NCI-H526 (cell line): ENCODE results near the gene UBQLN4.
"Not testable (repeated sequence)": the region's sequence is repeated elsewhere in the genome, so short reads cannot be mapped to it uniquely, and the experiment has no call there.

Experiments
- DNase-seq, 2 experiments: peaks; one replicate each; lab custom pipeline; 2025; lab: John Stamatoyannopoulos, UW

The UBQLN4 gene

GRCh38 chr1:156081180-156081916 is 27.8 kb upstream of the UBQLN4 start:
- DNase-seq = peak in 1 of 2 experiments; percentile 76

DNA sequence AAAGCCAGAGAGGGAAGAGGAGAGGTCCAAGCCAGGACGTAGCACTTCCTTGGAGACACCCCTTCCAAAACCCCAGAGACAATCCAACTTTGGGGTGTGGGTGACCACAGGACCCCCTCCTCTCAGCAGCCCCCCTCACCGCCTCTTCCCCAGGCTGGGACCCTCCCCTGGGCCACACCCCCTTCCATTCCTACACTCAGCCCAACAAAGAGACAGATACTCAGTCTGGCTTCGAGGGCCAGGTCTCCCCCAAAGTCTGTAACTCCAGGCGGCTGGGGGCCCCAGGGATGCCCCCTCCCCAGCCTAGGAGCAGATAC is 27.2 kb upstream of the UBQLN4 start:
- DNase-seq = no peak

- no peak for DNase-seq
Measured at GRCh38 chr1:156080241-156080862, 26.8 kb upstream of the UBQLN4 start.

- no peak for DNase-seq
Measured at GRCh38 chr1:156079762-156080161, 26.2 kb upstream of the UBQLN4 start.

GRCh38 chr1:156078728-156079127 is 25.1 kb upstream of the UBQLN4 start:
- DNase-seq = no peak

DNA sequence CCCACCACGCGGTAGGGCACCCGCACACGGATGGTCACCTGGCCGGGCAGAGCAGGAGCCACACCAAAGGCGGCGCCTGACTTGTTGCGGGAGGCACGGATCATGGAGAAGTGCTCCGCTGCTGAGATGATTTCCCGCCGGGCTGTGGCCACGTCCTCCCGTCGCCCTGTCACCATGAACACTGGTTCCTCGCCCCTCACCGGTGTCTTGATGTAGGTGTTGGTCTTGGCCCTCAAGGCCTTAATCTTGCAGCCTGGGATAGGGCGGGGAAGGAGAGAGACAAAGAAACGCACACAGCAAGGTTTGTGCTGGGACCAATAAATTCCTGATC is 23.8 kb upstream of the UBQLN4 start:
- no peak for DNase-seq

DNA sequence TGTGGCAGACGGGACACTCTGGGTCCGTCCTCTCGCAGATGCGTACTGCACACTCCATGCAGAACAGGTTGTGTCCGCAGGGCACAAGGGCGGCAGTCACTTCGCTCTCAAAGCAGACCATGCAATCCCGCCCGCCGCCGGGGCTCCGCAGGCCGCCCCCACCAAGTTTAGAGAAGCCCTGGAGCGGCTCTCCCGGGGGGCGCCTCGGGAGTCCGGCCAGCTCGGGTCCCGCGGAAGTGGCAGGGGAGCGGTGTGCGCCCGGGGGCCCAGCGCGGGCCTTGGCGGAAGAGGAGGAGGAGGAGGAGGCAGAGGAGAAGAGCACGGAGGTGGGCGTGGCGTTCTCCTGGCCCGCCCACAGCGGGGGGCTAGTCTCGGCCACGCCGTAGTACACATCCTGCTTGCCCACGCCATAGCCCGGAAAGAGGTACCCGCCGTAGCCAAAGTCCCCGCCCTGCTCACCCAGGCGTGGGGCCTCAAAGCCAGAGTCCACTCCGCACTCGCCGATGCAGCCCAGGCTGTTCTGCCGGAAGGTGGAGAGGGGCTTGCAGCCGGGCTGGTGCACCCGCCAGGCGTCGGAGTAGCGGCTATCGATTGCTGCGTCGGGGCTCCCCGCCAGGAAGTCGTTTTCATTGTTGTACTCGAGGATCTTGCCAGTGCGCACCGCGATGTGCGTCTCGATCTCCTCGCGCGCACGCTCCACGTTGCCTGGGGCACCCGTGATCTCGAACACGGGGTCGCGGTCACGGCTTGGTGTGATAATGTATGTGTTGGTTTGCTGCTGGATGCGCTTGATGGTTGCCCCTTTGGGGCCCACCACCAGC is 23.2 kb upstream of the UBQLN4 start:
- DNase-seq = no peak

DNA sequence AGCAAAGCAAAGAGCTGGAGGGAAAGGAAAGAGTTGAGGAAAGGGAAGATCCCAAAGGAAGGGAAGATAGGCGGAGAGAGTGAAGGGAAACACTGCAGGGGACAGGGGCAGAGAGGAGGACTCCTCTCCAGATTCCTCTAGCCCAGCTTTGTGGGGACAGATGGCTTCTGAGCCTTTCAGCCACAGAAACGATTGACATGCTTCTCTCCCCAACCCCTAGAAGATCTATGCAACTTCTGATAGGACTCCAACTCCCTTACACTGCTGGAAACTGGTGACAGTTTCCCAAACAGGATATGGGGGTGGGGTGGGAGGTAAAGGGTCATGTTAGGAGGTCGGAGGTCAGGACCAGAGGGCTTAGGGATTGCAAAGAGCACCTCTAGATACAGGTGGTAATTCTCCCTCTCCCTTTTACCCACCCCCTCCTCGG is 22.2 kb upstream of the UBQLN4 start:
- no peak for DNase-seq

GRCh38 chr1:156075162-156075561 is 21.6 kb upstream of the UBQLN4 start:
- DNase-seq = no peak

DNA sequence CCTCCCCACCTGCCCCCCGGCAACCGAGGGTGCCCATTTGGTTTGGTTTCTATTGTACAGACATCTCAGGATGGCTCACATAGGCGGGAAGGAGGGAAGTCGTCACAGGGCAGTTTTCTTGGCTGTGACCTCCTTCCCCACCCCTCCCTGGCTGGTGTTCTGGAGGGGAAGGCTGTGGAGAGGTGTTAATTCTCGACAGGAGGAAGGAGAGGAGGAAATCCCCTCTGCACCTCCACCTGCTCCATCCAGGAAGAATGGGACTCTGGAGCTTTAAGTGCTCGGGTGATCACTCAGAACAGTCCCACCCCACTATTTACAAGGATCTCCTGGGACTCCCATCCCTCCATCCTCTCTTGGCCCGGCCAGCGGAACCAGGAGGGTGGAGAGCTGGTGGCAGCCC is 21.1 kb upstream of the UBQLN4 start:
- no peak for DNase-seq

DNA sequence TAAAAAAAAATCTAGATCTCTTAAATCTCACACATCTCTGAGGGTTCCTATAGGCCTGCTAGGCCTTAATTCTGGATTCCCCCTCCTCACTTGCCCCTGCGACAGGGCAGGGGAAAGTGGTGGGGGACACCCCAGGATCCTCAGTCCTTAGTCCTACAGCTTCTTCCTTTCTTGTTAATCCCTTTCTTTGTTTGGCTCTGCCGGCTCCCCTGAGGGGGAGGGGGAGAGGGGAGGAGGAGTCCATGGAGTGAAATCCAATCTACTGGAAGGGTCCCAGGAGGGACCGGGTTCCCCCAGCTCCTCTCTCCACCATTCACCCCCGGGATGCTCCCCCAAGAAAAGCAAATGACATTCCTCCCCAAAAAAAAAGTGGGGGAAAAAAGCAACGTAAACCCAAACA is 20.1 kb upstream of the UBQLN4 start:
- no peak for DNase-seq

- no peak for DNase-seq
Measured at GRCh38 chr1:156073110-156073687, 19.6 kb upstream of the UBQLN4 start.

DNA sequence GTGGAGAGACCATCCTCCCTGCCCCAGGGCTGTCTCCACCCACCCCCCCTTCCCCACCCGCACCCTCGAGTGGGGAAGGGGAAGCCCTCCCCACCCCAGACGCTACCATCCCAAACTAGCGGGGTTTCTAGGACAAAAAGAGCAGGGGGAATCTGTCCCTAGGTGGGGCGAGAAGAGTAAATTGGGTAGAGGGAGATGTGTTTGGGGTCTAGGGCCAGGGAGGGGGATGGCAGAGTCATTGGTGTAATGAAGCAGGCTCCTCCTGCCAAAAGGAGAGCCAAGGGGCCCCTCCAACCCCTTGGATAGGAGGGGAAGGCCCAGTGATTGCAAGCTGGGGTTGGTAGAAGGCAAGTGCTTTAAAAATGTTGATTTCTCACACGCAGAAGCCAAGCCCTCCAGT is 18.7 kb upstream of the UBQLN4 start:
- DNase-seq = no peak

DNA sequence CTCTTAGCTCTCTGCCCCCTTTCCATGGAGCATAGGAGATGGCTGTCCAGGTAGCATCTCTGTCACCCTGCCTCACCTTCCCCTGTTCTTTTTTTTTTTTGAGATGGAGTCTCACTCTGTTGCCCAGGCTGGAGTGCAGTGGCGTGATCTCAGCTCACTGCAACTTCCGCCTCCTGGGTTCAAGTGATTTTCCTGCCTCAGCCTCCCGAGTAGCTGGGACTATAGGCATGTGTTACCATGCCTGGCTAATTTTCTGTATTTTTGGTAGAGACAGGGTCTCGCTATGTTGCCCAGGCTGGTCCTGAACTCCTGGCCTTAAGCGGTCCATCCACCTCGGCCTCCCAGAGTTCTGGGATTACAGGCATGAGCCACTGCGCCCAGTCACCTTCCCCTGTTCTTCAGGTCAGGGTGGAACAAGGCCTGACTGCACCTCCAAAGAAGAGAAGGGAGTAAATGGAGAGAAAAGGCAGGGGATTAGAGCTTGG is 17.8 kb upstream of the UBQLN4 start:
- not testable (repeated sequence) for DNase-seq

GRCh38 chr1:156070548-156070947 is 16.9 kb upstream of the UBQLN4 start:
- no peak for DNase-seq

- no peak for DNase-seq
Measured at GRCh38 chr1:156069490-156070455, 16.2 kb upstream of the UBQLN4 start.

DNA sequence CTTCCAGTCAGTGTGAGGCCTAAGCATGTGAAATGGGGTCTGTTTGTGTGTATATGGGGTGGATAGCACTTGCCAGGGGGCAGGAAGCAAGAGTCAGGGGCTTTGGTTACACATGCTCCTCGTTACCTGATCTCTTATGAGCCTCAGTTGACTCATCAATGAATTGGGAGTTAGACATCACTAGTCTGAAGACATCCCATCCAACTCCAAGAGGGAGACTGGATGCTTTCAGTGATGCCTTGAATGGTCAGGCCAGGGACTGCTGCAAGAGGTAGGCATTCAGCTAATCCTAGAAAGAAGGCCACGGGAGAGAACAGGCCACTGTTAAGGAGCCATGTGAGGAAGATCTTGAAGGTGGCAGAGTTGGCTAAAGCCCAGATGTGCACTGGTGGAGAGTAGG is 13.7 kb upstream of the UBQLN4 start:
- DNase-seq = no peak

DNA sequence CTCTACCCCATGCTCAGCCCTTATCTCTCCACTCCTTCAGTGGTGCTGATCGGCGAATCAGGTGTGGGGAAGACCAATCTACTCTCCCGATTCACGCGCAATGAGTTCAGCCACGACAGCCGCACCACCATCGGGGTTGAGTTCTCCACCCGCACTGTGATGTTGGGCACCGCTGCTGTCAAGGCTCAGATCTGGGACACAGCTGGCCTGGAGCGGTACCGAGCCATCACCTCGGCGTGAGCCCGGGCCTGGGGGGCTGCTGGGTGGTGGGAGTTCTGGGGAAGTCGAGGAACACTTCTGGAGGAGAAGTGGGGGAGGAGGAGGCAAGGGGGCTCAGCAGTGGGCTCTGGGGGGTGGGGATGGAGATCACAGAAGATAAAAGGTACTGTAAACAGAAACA is 12.3 kb upstream of the UBQLN4 start:
- DNase-seq = no peak

DNA sequence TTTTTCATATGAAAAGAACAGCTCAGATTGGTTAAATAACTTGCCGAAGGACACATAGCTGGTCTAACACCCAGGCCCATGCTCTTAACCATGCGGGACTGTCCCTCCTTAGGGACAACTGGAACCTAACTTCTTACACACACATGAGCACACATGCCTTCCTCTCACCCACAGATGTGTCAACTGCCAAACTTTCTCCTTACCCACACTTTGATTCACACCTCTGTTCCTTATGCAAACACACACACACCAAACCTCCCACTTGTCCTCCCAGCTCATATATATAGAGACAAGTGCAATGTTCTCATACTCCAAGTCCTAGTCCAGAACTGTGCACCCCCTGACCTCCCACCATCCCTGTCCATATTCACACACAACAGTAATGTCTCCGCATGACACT is 11.6 kb upstream of the UBQLN4 start:
- no peak for DNase-seq

GRCh38 chr1:156064615-156065014 is 11.0 kb upstream of the UBQLN4 start:
- DNase-seq = no peak

DNA sequence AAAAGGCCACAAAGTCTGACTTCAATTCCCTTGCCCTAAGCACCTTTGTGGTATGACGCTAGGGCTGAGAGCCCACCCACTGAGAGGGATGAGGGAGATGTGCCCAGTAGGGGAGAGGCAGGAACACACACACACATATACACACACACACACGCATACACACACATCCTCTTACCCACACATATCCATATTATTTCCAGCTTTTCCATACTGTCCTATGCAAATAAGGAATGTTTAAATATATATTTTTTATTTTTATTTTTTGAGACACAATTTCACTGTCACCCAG is 10.3 kb upstream of the UBQLN4 start:
- DNase-seq = no peak

DNA sequence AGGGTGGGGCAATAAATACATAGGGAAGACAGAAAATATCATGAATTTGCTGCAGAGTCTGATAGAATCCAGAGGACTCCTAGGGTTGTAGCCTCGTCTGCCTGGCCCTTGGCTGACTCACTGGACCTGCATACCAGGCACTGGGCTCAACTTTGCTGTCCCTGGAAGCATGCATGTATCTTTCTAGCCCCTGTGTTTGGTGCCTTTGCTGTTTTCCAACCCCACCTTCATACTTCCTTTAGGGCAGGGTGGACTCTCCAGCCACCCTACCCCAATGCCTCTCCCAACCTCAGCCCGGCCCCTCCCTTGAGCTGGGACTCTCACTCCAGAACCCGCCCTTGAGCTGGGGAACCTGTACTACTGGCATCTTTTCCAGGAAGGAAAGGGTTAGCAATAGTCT is 8.6 kb upstream of the UBQLN4 start:
- no peak for DNase-seq
